Uterus (tissue), 4 donors: ENCODE data around the gene AP1S2. TPM values are rescaled to one million over a fixed set of nuclear protein-coding genes. Genes with fewer than 3 reads are reported as not detected.

Source experiments
- DNase-seq, 2 donors: peaks; one replicate each; pipeline ENCODE4 v3.0.0-alpha.2; 2019 to 2020
- H3K27ac ChIP-seq, 2 donors: fragments of 200-600 bp; sonication (generic); 1 replicate in 1 of 2; 2 replicates in 1 of 2; pipeline ENCODE4 v1.5.1; 2016 to 2018
- H3K27me3 ChIP-seq, 2 donors: fragments of 200-600 bp; sonication (generic); one replicate each; pipeline ENCODE4 v1.5.1; 2018 to 2019; ENCODE audit warnings: control low read depth in 1 of 2
- H3K36me3 ChIP-seq, 2 donors: fragments of 200-600 bp; sonication (generic); one replicate each; pipeline ENCODE4 v1.5.1; 2019; ENCODE audit warnings: control low read depth in 1 of 2
- H3K4me1 ChIP-seq, 2 donors: fragments of 200-600 bp; sonication (generic); one replicate each; pipeline ENCODE4 v1.5.1; 2018 to 2019; ENCODE audit warnings: control low read depth in 1 of 2
- H3K4me3 ChIP-seq, 2 donors: fragments of 200-600 bp; sonication (generic); 1 replicate in 1 of 2; 2 replicates in 1 of 2; pipeline ENCODE4 v1.5.1; 2018 to 2019; ENCODE audit warnings: mild to moderate bottlenecking in 1 of 2
- H3K9me3 ChIP-seq, 2 donors: fragments of 200-600 bp; sonication (generic); one replicate each; pipeline ENCODE4 v1.5.1; 2019; ENCODE audit warnings: control low read depth in 1 of 2
- POLR2A ChIP-seq, 2 donors: fragments of 450-650 bp; IDR thresholded peaks; one replicate each; pipeline ENCODE4 v1.6.1; 2016; ENCODE audit warnings: antibody characterized with exemption in 2 of 2, mild to moderate bottlenecking in 1 of 2, moderate library complexity in 1 of 2
- intact Hi-C: fragments of 100-400 bp; cut with DNase I; formaldehyde crosslinking; loops from one replicate; pipeline ENCODE4 v1.15.1; 2023; ENCODE audit warnings: low total_unique reads
- total RNA-seq, 4 donors: library from RNA; depleted of rRNA in 3 of 4; stranded (reverse); fragments of >200 nt in 3 of 4; gene quantifications; one replicate each; pipeline versions ENCODE4 v1.1.0 to v1.2.4, GENCODE V29; 2014 to 2023
- TF ChIP-seq, protein P1 (sequence below), 4 experiments: fragments of 200-600 bp in 2 of 4; fragments of 450-650 bp in 2 of 4; sonication (generic) in 2 of 4; IDR thresholded peaks; one replicate each; pipeline ENCODE4 v1.5.1; 2016 to 2019; ENCODE audit warnings: antibody characterized with exemption in 4 of 4, mild to moderate bottlenecking in 2 of 4, moderate library complexity in 1 of 4
- donor health status: DM: yes; HTN: yes; CAD: no.

AP1S2 gene
- total RNA-seq, 4 donors from 2014 or later: 64.7 to 112 (median 73.9) TPM

DNA sequence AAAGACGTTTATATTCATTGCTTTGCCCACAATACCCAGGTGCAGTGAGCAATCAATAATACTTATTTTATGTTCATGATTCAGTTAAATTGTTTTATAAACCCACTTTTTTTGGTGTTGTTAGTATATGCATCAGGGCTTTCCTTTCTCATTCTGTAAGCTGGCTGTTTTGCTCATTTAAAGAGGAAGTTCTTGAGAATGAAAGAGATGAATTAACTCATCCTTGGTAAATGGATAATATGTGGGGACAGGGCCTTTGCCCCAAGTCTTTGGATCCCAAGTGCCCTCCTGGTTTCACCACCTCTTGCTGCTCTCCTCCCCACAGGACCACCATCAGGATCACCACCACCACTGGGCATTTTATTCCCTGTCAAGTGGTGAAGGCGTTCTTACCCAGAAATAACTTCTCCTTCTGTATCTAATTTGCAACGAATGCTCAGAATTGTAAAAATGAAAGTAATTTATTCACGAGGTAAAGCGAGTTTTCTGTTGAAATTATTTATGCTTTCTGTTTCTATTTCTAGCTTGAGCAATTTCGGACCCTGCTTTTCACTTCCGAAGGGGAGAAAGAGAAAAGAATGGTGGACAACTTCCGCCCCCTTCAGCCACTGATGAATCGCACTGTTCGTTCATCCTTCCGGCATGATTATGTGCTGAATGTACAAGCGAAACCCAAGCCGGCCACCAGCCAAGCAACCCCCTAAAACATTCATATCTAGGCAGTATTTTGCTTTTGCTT, 72.5 kb downstream of the AP1S2 start:
- peaks cover 0 to 4% of the 10 kb centered on the region in 2 donors for H3K36me3 ChIP-seq
- intact Hi-C loops: no loop called here

More for the DNA sequence above, 72.5 kb downstream of the AP1S2 start:
- Histone ChIP-seq H3K27ac (no peak overlapping the region), H3K4me3 (no peak overlapping the region), H3K9me3 (no peaks in the 10 kb centered on the region), H3K27me3 (no peaks in the 10 kb centered on the region), H3K4me1 (no peaks in the 10 kb centered on the region)
- TF ChIP-seq POLR2A (IDR thresholded peaks at IDR 0.05): no peak
- TF ChIP-seq, protein P1, sequence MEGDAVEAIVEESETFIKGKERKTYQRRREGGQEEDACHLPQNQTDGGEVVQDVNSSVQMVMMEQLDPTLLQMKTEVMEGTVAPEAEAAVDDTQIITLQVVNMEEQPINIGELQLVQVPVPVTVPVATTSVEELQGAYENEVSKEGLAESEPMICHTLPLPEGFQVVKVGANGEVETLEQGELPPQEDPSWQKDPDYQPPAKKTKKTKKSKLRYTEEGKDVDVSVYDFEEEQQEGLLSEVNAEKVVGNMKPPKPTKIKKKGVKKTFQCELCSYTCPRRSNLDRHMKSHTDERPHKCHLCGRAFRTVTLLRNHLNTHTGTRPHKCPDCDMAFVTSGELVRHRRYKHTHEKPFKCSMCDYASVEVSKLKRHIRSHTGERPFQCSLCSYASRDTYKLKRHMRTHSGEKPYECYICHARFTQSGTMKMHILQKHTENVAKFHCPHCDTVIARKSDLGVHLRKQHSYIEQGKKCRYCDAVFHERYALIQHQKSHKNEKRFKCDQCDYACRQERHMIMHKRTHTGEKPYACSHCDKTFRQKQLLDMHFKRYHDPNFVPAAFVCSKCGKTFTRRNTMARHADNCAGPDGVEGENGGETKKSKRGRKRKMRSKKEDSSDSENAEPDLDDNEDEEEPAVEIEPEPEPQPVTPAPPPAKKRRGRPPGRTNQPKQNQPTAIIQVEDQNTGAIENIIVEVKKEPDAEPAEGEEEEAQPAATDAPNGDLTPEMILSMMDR (IDR thresholded peaks at IDR 0.05): no peak
- no peak for DNase-seq

Other genes with a start within 250 kb of the AP1S2 start
- gene CLTRN, start 190.0 kb downstream of the AP1S2 start, total RNA-seq: 1 to 10 TPM in 1 of 4 donors, under 1 TPM in 1, not detected in 2; 0.90 to 1.1 TPM
- 10 to 100 TPM in 2 of 4 donors, 1 to 10 TPM in 2; 2.6 to 35.8 (median 15.0) TPM for gene CA5B, start 116.5 kb downstream of the AP1S2 start, total RNA-seq
- gene ZRSR2, start 64.3 kb downstream of the AP1S2 start, total RNA-seq: 10 to 100 TPM in 2 of 4 donors, 1 to 10 TPM in 2; 1.8 to 28.2 (median 11.6) TPM